Measurements from ENCODE around the gene ST6GAL1.
"Not testable (repeated sequence)": the region's sequence is repeated elsewhere in the genome, so short reads cannot be mapped to it uniquely, and the experiment has no call there.

Gene ST6GAL1

GRCh38 chr3:186992096-186992495 lies 61.8 kb downstream of the ST6GAL1 start:
- not testable (repeated sequence) for H3K9me3 ChIP-seq (ENCODE audit: control insufficient read depth, low read length); H3K4ac ChIP-seq (ENCODE audit: low read depth in 1 of 2, low read length in 2 of 2); H3K27ac ChIP-seq (ENCODE audit: low read length, poor library complexity, severe bottlenecking); H4K8ac ChIP-seq (ENCODE audit: low read length); H3K18ac ChIP-seq (ENCODE audit: low read depth in 1 of 2, low read length in 2 of 2); H3K4me2 ChIP-seq (ENCODE audit: low read length, poor library complexity, severe bottlenecking); H2BK15ac ChIP-seq (ENCODE audit: low read depth, poor library complexity, severe bottlenecking); H3K4me1 ChIP-seq (ENCODE audit: control insufficient read depth, insufficient read depth, low read depth, low read length); DNase-seq; H2BK120ac ChIP-seq (ENCODE audit: low read depth, low read length); H3K14ac ChIP-seq (ENCODE audit: low read length in 2 of 2); H3K23ac ChIP-seq (ENCODE audit: low read length in 2 of 2); H2AK5ac ChIP-seq (ENCODE audit: low read length, severe bottlenecking); H2BK5ac ChIP-seq (ENCODE audit: low read depth, low read length, poor library complexity, severe bottlenecking); H2BK12ac ChIP-seq (ENCODE audit: low read length in 2 of 2); H4K91ac ChIP-seq (ENCODE audit: low read length); H3K9ac ChIP-seq (ENCODE audit: low read length); H2AFZ ChIP-seq (ENCODE audit: low read depth, low read length); H3K36me3 ChIP-seq (ENCODE audit: control insufficient read depth in 1 of 2, insufficient read depth in 2 of 2, low read depth in 1 of 2, low read length in 2 of 2); H3K4me3 ChIP-seq (ENCODE audit: insufficient read depth in 1 of 2, low read depth in 1 of 2, low read length in 2 of 2)
- WGBS: no CpG with 5 or more reads among the region's 1 CpG
- Histone ChIP-seq H3K27me3 (ENCODE audit: control insufficient read depth in 1 of 2, insufficient read depth in 1 of 2, low read length in 2 of 2) (peaks cover 0 to 11% of the 10 kb centered on the region in 2 experiments), H3K79me1 (replicated peaks; ENCODE audit: low read length, poor library complexity, severe bottlenecking) (peaks cover 12% of the 10 kb centered on the region)

DNA sequence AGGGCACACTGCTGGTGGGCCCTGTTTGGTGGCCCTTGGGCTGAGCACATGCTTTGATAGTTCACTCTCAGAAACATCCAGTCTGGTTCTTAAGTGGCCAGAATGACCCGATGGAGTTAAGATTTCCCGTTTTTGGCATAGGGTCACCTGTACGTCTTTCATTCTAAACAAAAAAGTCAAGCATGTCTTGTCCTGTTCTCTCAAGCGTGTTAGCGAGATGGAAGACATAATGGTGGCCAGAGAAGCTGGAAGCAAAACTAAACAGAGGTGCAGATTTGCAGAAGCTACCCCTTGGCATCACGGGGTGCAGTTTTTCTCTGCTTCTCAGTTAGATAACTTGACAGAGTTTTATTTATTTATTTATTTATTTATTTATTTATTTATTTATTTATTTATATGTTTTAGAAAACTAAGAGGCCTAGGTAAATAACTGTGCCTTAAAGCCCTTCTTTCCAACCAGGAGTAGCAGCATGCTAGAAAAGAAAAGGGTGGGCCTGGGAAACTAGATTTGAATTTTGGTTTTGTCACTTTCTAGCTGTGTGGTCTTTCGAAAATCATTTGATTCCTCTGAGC lies 63.0 kb downstream of the ST6GAL1 start:
- Histone ChIP-seq H4K8ac (ENCODE audit: low read length) (no peak overlapping the region), H3K4me2 (ENCODE audit: low read length, poor library complexity, severe bottlenecking) (no peak overlapping the region), H3K36me3 (ENCODE audit: control insufficient read depth in 1 of 2, insufficient read depth in 2 of 2, low read depth in 1 of 2, low read length in 2 of 2) (no peaks in the 10 kb centered on the region), H4K91ac (ENCODE audit: low read length) (no peak overlapping the region), H2BK5ac (ENCODE audit: low read depth, low read length, poor library complexity, severe bottlenecking) (no peak overlapping the region), H2AK5ac (ENCODE audit: low read length, severe bottlenecking) (no peak overlapping the region), H3K14ac (ENCODE audit: low read length in 2 of 2) (no peak overlapping the region), H3K23ac (ENCODE audit: low read length in 2 of 2) (no peak overlapping the region), H3K27ac (ENCODE audit: low read length, poor library complexity, severe bottlenecking) (no peak overlapping the region), H2AFZ (ENCODE audit: low read depth, low read length) (no peak overlapping the region), H3K4me1 (ENCODE audit: control insufficient read depth, insufficient read depth, low read depth, low read length) (peaks cover 7% of the 10 kb centered on the region), H3K9ac (ENCODE audit: low read length) (no peak overlapping the region), H2BK120ac (ENCODE audit: low read depth, low read length) (no peak overlapping the region), H3K18ac (ENCODE audit: low read depth in 1 of 2, low read length in 2 of 2) (no peak overlapping the region), H3K4ac (ENCODE audit: low read depth in 1 of 2, low read length in 2 of 2) (no peak overlapping the region), H3K79me1 (replicated peaks; ENCODE audit: low read length, poor library complexity, severe bottlenecking) (peaks cover 11% of the 10 kb centered on the region), H3K9me3 (ENCODE audit: control insufficient read depth, low read length) (no peaks in the 10 kb centered on the region), H2BK12ac (ENCODE audit: low read length in 2 of 2) (no peak overlapping the region), H3K4me3 (ENCODE audit: insufficient read depth in 1 of 2, low read depth in 1 of 2, low read length in 2 of 2) (no peak overlapping the region), H2BK15ac (ENCODE audit: low read depth, poor library complexity, severe bottlenecking) (no peak overlapping the region), H3K27me3 (ENCODE audit: control insufficient read depth in 1 of 2, insufficient read depth in 1 of 2, low read length in 2 of 2) (peaks cover 0 to 7% of the 10 kb centered on the region in 2 experiments)
- DNase-seq: no peak
- WGBS: 98% methylated on average over 5 of the region's 7 CpGs

- Histone ChIP-seq H3K14ac (ENCODE audit: low read length in 2 of 2) (no peak overlapping the region), H3K4ac (ENCODE audit: low read depth in 1 of 2, low read length in 2 of 2) (no peak overlapping the region), H3K9ac (ENCODE audit: low read length) (no peak overlapping the region), H2BK5ac (ENCODE audit: low read depth, low read length, poor library complexity, severe bottlenecking) (no peak overlapping the region), H3K36me3 (ENCODE audit: control insufficient read depth in 1 of 2, insufficient read depth in 2 of 2, low read depth in 1 of 2, low read length in 2 of 2) (no peaks in the 10 kb centered on the region), H4K8ac (ENCODE audit: low read length) (no peak overlapping the region), H3K9me3 (ENCODE audit: control insufficient read depth, low read length) (no peaks in the 10 kb centered on the region), H2AFZ (ENCODE audit: low read depth, low read length) (no peak overlapping the region), H3K18ac (ENCODE audit: low read depth in 1 of 2, low read length in 2 of 2) (no peak overlapping the region), H2AK5ac (ENCODE audit: low read length, severe bottlenecking) (no peak overlapping the region), H2BK15ac (ENCODE audit: low read depth, poor library complexity, severe bottlenecking) (no peak overlapping the region), H3K4me1 (ENCODE audit: control insufficient read depth, insufficient read depth, low read depth, low read length) (peaks cover 7% of the 10 kb centered on the region), H2BK120ac (ENCODE audit: low read depth, low read length) (no peak overlapping the region), H3K23ac (ENCODE audit: low read length in 2 of 2) (no peak overlapping the region), H4K91ac (ENCODE audit: low read length) (no peak overlapping the region), H3K4me3 (ENCODE audit: insufficient read depth in 1 of 2, low read depth in 1 of 2, low read length in 2 of 2) (no peak overlapping the region), H3K27me3 (ENCODE audit: control insufficient read depth in 1 of 2, insufficient read depth in 1 of 2, low read length in 2 of 2) (peaks cover 0 to 7% of the 10 kb centered on the region in 2 experiments), H3K4me2 (ENCODE audit: low read length, poor library complexity, severe bottlenecking) (no peak overlapping the region), H3K79me1 (replicated peaks; ENCODE audit: low read length, poor library complexity, severe bottlenecking) (peaks cover 13% of the 10 kb centered on the region), H3K27ac (ENCODE audit: low read length, poor library complexity, severe bottlenecking) (no peak overlapping the region), H2BK12ac (ENCODE audit: low read length in 2 of 2) (no peak overlapping the region)
- no peak for DNase-seq
- 88% methylated on average over 11 of the region's 11 CpGs for WGBS
Observed at GRCh38 chr3:186994000-186994955, 64.0 kb downstream of the ST6GAL1 start.

- peaks cover 9% of the 10 kb centered on the region for H3K79me1 ChIP-seq (replicated peaks; ENCODE audit: low read length, poor library complexity, severe bottlenecking)
- 97% methylated on average over 6 of the region's 6 CpGs for WGBS
- no peak overlapping the region for H3K4ac ChIP-seq (ENCODE audit: low read depth in 1 of 2, low read length in 2 of 2)
- no peak overlapping the region for H3K18ac ChIP-seq (ENCODE audit: low read depth in 1 of 2, low read length in 2 of 2)
- no peak overlapping the region for H3K4me3 ChIP-seq (ENCODE audit: insufficient read depth in 1 of 2, low read depth in 1 of 2, low read length in 2 of 2)
- DNase-seq: no peak
- H3K4me2 ChIP-seq (ENCODE audit: low read length, poor library complexity, severe bottlenecking): no peak overlapping the region
- H2BK15ac ChIP-seq (ENCODE audit: low read depth, poor library complexity, severe bottlenecking): no peak overlapping the region
- H3K4me1 ChIP-seq (ENCODE audit: control insufficient read depth, insufficient read depth, low read depth, low read length): no peaks in the 10 kb centered on the region
- H3K36me3 ChIP-seq (ENCODE audit: control insufficient read depth in 1 of 2, insufficient read depth in 2 of 2, low read depth in 1 of 2, low read length in 2 of 2): no peaks in the 10 kb centered on the region
- H2AK5ac ChIP-seq (ENCODE audit: low read length, severe bottlenecking): no peak overlapping the region
- H3K9ac ChIP-seq (ENCODE audit: low read length): no peak overlapping the region
- no peak overlapping the region for H4K8ac ChIP-seq (ENCODE audit: low read length)
- no peak overlapping the region for H2BK5ac ChIP-seq (ENCODE audit: low read depth, low read length, poor library complexity, severe bottlenecking)
- no peak overlapping the region for H2BK12ac ChIP-seq (ENCODE audit: low read length in 2 of 2)
- H3K23ac ChIP-seq (ENCODE audit: low read length in 2 of 2): no peak overlapping the region
- H2AFZ ChIP-seq (ENCODE audit: low read depth, low read length): no peak overlapping the region
- no peak overlapping the region for H4K91ac ChIP-seq (ENCODE audit: low read length)
- no peaks in the 10 kb centered on the region for H3K27me3 ChIP-seq (ENCODE audit: control insufficient read depth in 1 of 2, insufficient read depth in 1 of 2, low read length in 2 of 2)
- no peak overlapping the region for H2BK120ac ChIP-seq (ENCODE audit: low read depth, low read length)
- H3K27ac ChIP-seq (ENCODE audit: low read length, poor library complexity, severe bottlenecking): no peak overlapping the region
- H3K14ac ChIP-seq (ENCODE audit: low read length in 2 of 2): no peak overlapping the region
- H3K9me3 ChIP-seq (ENCODE audit: control insufficient read depth, low read length): no peaks in the 10 kb centered on the region
Observed at GRCh38 chr3:186996356-186996755, 66.0 kb downstream of the ST6GAL1 start.
